Neuronal stem cell (in vitro differentiated cells): ENCODE measurements around the gene AUH.

Experiments used
- DNase-seq: peaks from one replicate; pipeline ENCODE4 v3.0.0-alpha.2; 2013; ENCODE audit warnings: low spot score
- H2AFZ ChIP-seq: one replicate; pipeline ENCODE4 v1.6.1; 2013; ENCODE audit warnings: mild to moderate bottlenecking, low read length, inconsistent platforms
- H2AK5ac ChIP-seq: 2 replicates; pipeline ENCODE4 v1.6.1; 2013; ENCODE audit warnings: low read depth, mild to moderate bottlenecking, inconsistent platforms, low read length, moderate library complexity, mixed read lengths
- H2BK120ac ChIP-seq: 2 replicates; pipeline ENCODE4 v1.6.1; 2013; ENCODE audit warnings: low read depth, mild to moderate bottlenecking, inconsistent platforms, low read length, moderate library complexity, mixed read lengths
- H2BK12ac ChIP-seq: one replicate; pipeline ENCODE4 v1.6.1; 2013; ENCODE audit warnings: low read length, inconsistent platforms
- H2BK15ac ChIP-seq: 2 replicates; pipeline ENCODE4 v1.6.1; 2013; ENCODE audit warnings: mild to moderate bottlenecking, low read length, inconsistent platforms, mixed read lengths
- H2BK5ac ChIP-seq: one replicate; pipeline ENCODE4 v1.6.1; 2013; ENCODE audit warnings: inconsistent platforms, mild to moderate bottlenecking, low read length, moderate library complexity
- H3K14ac ChIP-seq: one replicate; pipeline ENCODE4 v1.6.1; 2013; ENCODE audit warnings: low read length, inconsistent platforms
- H3K18ac ChIP-seq: 2 replicates; pipeline ENCODE4 v1.6.1; 2013; ENCODE audit warnings: low read length, inconsistent platforms
- H3K23ac ChIP-seq: 2 replicates; pipeline ENCODE4 v1.6.1; 2013; ENCODE audit warnings: low read depth, mild to moderate bottlenecking, mixed read lengths, low read length, inconsistent platforms; ENCODE audit not compliant: poor library complexity
- H3K27ac ChIP-seq: replicated peaks from 3 replicates; pipeline ENCODE4 v1.5.1; 2013; ENCODE audit warnings: low read length, inconsistent platforms
- H3K27me3 ChIP-seq, 3 experiments: 2 replicates each; pipeline ENCODE4 v1.6.1; 2013; ENCODE audit warnings: low read length in 3 of 3, mild to moderate bottlenecking in 2 of 3, inconsistent platforms in 1 of 3, low read depth in 1 of 3, mixed read lengths in 1 of 3, moderate library complexity in 1 of 3; ENCODE audit not compliant: control insufficient read depth in 3 of 3, insufficient read depth in 3 of 3
- H3K36me3 ChIP-seq, 2 donors: replicated peaks in 1 of 2; 2 replicates each; pipeline ENCODE4 v1.6.1; 2013; ENCODE audit warnings: low read length in 2 of 2; ENCODE audit not compliant: control insufficient read depth in 2 of 2, insufficient read depth in 2 of 2
- H3K4ac ChIP-seq: 2 replicates; pipeline ENCODE4 v1.6.1; 2013; ENCODE audit warnings: inconsistent platforms, mild to moderate bottlenecking, low read length, moderate library complexity
- H3K4me1 ChIP-seq, 2 donors: 1 replicate in 1 of 2; 2 replicates in 1 of 2; pipeline ENCODE4 v1.6.1; 2013; ENCODE audit warnings: low read length in 2 of 2, low read depth in 1 of 2; ENCODE audit not compliant: control insufficient read depth in 2 of 2, insufficient read depth in 1 of 2
- H3K4me2 ChIP-seq: one replicate; pipeline ENCODE4 v1.6.1; 2013; ENCODE audit warnings: mild to moderate bottlenecking, low read length, inconsistent platforms; ENCODE audit not compliant: insufficient read depth, poor library complexity, severe bottlenecking
- H3K4me3 ChIP-seq, 2 donors: 2 replicates each; pipeline ENCODE4 v1.5.1; 2013; ENCODE audit warnings: low read length in 2 of 2, mild to moderate bottlenecking in 2 of 2, inconsistent platforms in 1 of 2, moderate library complexity in 1 of 2
- H3K79me1 ChIP-seq: one replicate; pipeline ENCODE4 v1.6.1; 2013; ENCODE audit warnings: low read depth, mild to moderate bottlenecking, inconsistent platforms, low read length, moderate library complexity
- H3K9ac ChIP-seq: one replicate; pipeline ENCODE4 v1.6.1; 2013; ENCODE audit warnings: mild to moderate bottlenecking, low read depth, low read length, inconsistent platforms; ENCODE audit not compliant: poor library complexity
- H3K9me3 ChIP-seq, 2 donors: replicated peaks in 1 of 2; 2 replicates each; pipeline versions ENCODE3 to v1.6.1; 2013; ENCODE audit warnings: low read length in 2 of 2, mild to moderate bottlenecking in 2 of 2, inconsistent platforms in 1 of 2, low read depth in 1 of 2, mixed read lengths in 1 of 2, moderate library complexity in 1 of 2; ENCODE audit not compliant: control insufficient read depth in 2 of 2, insufficient read depth in 1 of 2
- H4K8ac ChIP-seq: one replicate; pipeline ENCODE4 v1.6.1; 2013; ENCODE audit warnings: low read depth, mild to moderate bottlenecking, inconsistent platforms, low read length, moderate library complexity
- H4K91ac ChIP-seq: one replicate; pipeline ENCODE4 v1.6.1; 2013; ENCODE audit warnings: low read length, low read depth, mild to moderate bottlenecking, inconsistent platforms; ENCODE audit not compliant: poor library complexity
- WGBS, 2 donors: extraction: QIAGEN DNeasy Blood & Tissue Kit; methylation state at CpG; one replicate each; pipeline ENCODE4 v1.1.7; 2013; ENCODE audit warnings: missing lambda C conversion rate in 2 of 2, mixed read lengths in 1 of 2; ENCODE audit not compliant: insufficient read length in 2 of 2, insufficient replicate concordance in 1 of 2; ENCODE audit errors: extremely low coverage in 2 of 2; 5-methylcytosine and 5-hydroxymethylcytosine counted together

AUH gene

GRCh38 chr9:91206806-91207205, 154.9 kb downstream of the AUH start:
- no peak overlapping the region for H4K8ac ChIP-seq
- DNase-seq, result no peak
- H2BK120ac ChIP-seq, result no peak overlapping the region
- no peak overlapping the region for H3K23ac ChIP-seq
- H2AK5ac ChIP-seq, result no peak overlapping the region
- H3K9ac ChIP-seq, result no peak overlapping the region
- no peak overlapping the region for H3K4ac ChIP-seq
- WGBS, 2 donors, result no CpG with 5 or more reads among the region's 1 CpG
- no peaks in the 10 kb centered on the region for H3K79me1 ChIP-seq
- H3K27ac ChIP-seq, result no peak overlapping the region
- no peak overlapping the region for H3K4me3 ChIP-seq
- H3K18ac ChIP-seq, result no peak overlapping the region
- no peak overlapping the region for H2BK12ac ChIP-seq
- no peak overlapping the region for H3K4me2 ChIP-seq
- no peak overlapping the region for H2BK15ac ChIP-seq
- peaks cover 2 to 3% of the 10 kb centered on the region in 2 donors for H3K9me3 ChIP-seq
- no peaks in the 10 kb centered on the region for H3K36me3 ChIP-seq
- no peaks in the 10 kb centered on the region for H3K27me3 ChIP-seq
- H3K14ac ChIP-seq, result no peak overlapping the region
- no peaks in the 10 kb centered on the region for H3K4me1 ChIP-seq
- H2AFZ ChIP-seq, result no peak overlapping the region
- H4K91ac ChIP-seq, result no peak overlapping the region
- no peak overlapping the region for H2BK5ac ChIP-seq

- no peak overlapping the region for H2BK12ac ChIP-seq
- no peak overlapping the region for H3K9ac ChIP-seq
- no peaks in the 10 kb centered on the region for H3K79me1 ChIP-seq
- H3K14ac ChIP-seq, result no peak overlapping the region
- no peak overlapping the region for H4K8ac ChIP-seq
- no peaks in the 10 kb centered on the region for H3K27me3 ChIP-seq
- no peaks in the 10 kb centered on the region for H3K4me1 ChIP-seq
- no peak for DNase-seq
- H3K18ac ChIP-seq, result no peak overlapping the region
- no peak overlapping the region for H3K4ac ChIP-seq
- H3K23ac ChIP-seq, result no peak overlapping the region
- H4K91ac ChIP-seq, result no peak overlapping the region
- no peak overlapping the region for H3K4me2 ChIP-seq
- H2AFZ ChIP-seq, result no peak overlapping the region
- H2BK15ac ChIP-seq, result no peak overlapping the region
- no peak overlapping the region for H2BK5ac ChIP-seq
- H3K9me3 ChIP-seq, result peaks cover 2 to 3% of the 10 kb centered on the region in 2 donors
- no peak overlapping the region for H2BK120ac ChIP-seq
- no peak overlapping the region for H3K4me3 ChIP-seq
- no peak overlapping the region for H3K27ac ChIP-seq
- H3K36me3 ChIP-seq, result no peaks in the 10 kb centered on the region
- H2AK5ac ChIP-seq, result no peak overlapping the region
Measured at GRCh38 chr9:91202736-91203283, 158.9 kb downstream of the AUH start.

GRCh38 chr9:91200692-91201336, 160.9 kb downstream of the AUH start:
- H3K23ac ChIP-seq, result no peak overlapping the region
- H3K4ac ChIP-seq, result no peak overlapping the region
- H3K4me1 ChIP-seq, result peaks cover 2 to 3% of the 10 kb centered on the region in 2 donors
- no CpG with 5 or more reads among the region's 2 CpGs for WGBS, 2 donors
- no peak overlapping the region for H2BK15ac ChIP-seq
- H2AFZ ChIP-seq, result no peak overlapping the region
- no peak for DNase-seq
- no peak overlapping the region for H3K27ac ChIP-seq
- no peak overlapping the region for H3K9ac ChIP-seq
- H2BK120ac ChIP-seq, result no peak overlapping the region
- no peaks in the 10 kb centered on the region for H3K36me3 ChIP-seq
- no peaks in the 10 kb centered on the region for H3K79me1 ChIP-seq
- H2BK12ac ChIP-seq, result no peak overlapping the region
- no peak overlapping the region for H3K14ac ChIP-seq
- no peak overlapping the region for H2BK5ac ChIP-seq
- H3K27me3 ChIP-seq, result no peaks in the 10 kb centered on the region
- H3K4me2 ChIP-seq, result no peak overlapping the region
- peaks cover 2 to 3% of the 10 kb centered on the region in 2 donors for H3K9me3 ChIP-seq
- no peak overlapping the region for H4K91ac ChIP-seq
- H4K8ac ChIP-seq, result no peak overlapping the region
- H3K4me3 ChIP-seq, result no peak overlapping the region
- H2AK5ac ChIP-seq, result no peak overlapping the region
- no peak overlapping the region for H3K18ac ChIP-seq

GRCh38 chr9:91199739-91200497, 161.8 kb downstream of the AUH start:
- Histone ChIP-seq H3K4me2 (no peak overlapping the region), H2BK15ac (no peak overlapping the region), H2BK5ac (no peak overlapping the region), H3K27ac (no peak overlapping the region), H3K4ac (no peak overlapping the region), H4K91ac (no peak overlapping the region), H3K9ac (no peak overlapping the region), H2BK12ac (no peak overlapping the region), H2AFZ (no peak overlapping the region), H3K79me1 (no peaks in the 10 kb centered on the region), H3K23ac (no peak overlapping the region), H3K9me3 (peaks cover 2 to 3% of the 10 kb centered on the region in 2 donors), H3K14ac (no peak overlapping the region), H2AK5ac (no peak overlapping the region), H3K36me3 (no peaks in the 10 kb centered on the region), H2BK120ac (no peak overlapping the region), H3K18ac (no peak overlapping the region), H3K4me1 (peaks cover 2 to 3% of the 10 kb centered on the region in 2 donors), H3K27me3 (no peaks in the 10 kb centered on the region), H4K8ac (no peak overlapping the region), H3K4me3 (no peak overlapping the region)
- no CpG with 5 or more reads among the region's 1 CpG for WGBS, 2 donors
- no peak for DNase-seq
